Measurements from ENCODE around the gene CCDC57.

- TF ChIP-seq POLR2AphosphoS5 (IDR thresholded peaks at IDR 0.05; ENCODE audit: low read depth, low read length): no peak
- TF ChIP-seq SIN3A (IDR thresholded peaks at IDR 0.05; ENCODE audit: borderline replicate concordance, insufficient read depth, low read length): no peak
Observed at GRCh38 chr17:82248815-82249674, 36.4 kb upstream of the CCDC57 start.

Data from PFSK-1 (cell line).